DMS153 (cell line): Measurements from ENCODE around the gene NLRP12.
"Not testable (repeated sequence)": the region's sequence is repeated elsewhere in the genome, so short reads cannot be mapped to it uniquely, and the experiment has no call there.

Source experiments
- DNase-seq: peaks from one replicate; lab custom pipeline; 2025; lab: John Stamatoyannopoulos, UW

Gene NLRP12

GRCh38 chr19:53775524-53775923 lies 48.6 kb downstream of the NLRP12 start:
- no peak for DNase-seq

- DNase-seq: not testable (repeated sequence)
Measured at GRCh38 chr19:53774491-53774890, 49.6 kb downstream of the NLRP12 start.

- no peak for DNase-seq
Measured at GRCh38 chr19:53773999-53774398, 50.1 kb downstream of the NLRP12 start.

- no peak for DNase-seq
Measured at GRCh38 chr19:53772943-53773342, 51.2 kb downstream of the NLRP12 start.

GRCh38 chr19:53771144-53771543 lies 53.0 kb downstream of the NLRP12 start:
- no peak for DNase-seq

- not testable (repeated sequence) for DNase-seq
Measured at GRCh38 chr19:53769696-53770309, 54.3 kb downstream of the NLRP12 start.

- no peak for DNase-seq
Measured at GRCh38 chr19:53768401-53768800, 55.7 kb downstream of the NLRP12 start.

- DNase-seq: not testable (repeated sequence)
Measured at GRCh38 chr19:53758991-53759390, 65.1 kb downstream of the NLRP12 start.
